ENCODE data around the gene EXOC3L4. TPM values are rescaled to one million over a fixed set of nuclear protein-coding genes. Genes with fewer than 3 reads are reported as not detected.

Gene EXOC3L4
- total RNA-seq, 4 donors from 2014 or later: 0.93 to 5.2 (median 1.3) TPM; not detected in 1

- DNase-seq (ENCODE audit: low spot score) (no peak), ATAC-seq (ENCODE audit: low FRiP score) (no peak)
- TF ChIP-seq CTCF (IDR thresholded peaks at IDR 0.05): no peak
Observed at GRCh38 chr14:103070263-103070885, 24.2 kb upstream of the EXOC3L4 start.

GRCh38 chr14:103070971-103071542, 23.5 kb upstream of the EXOC3L4 start:
- DNase-seq (ENCODE audit: low spot score): no peak
- ATAC-seq (ENCODE audit: low FRiP score): no peak
- TF ChIP-seq CTCF (IDR thresholded peaks at IDR 0.05): no peak

- ATAC-seq (ENCODE audit: low FRiP score) (no peak), DNase-seq (ENCODE audit: low spot score) (no peak)
- no peak for TF ChIP-seq CTCF (IDR thresholded peaks at IDR 0.05)
Observed at GRCh38 chr14:103071544-103072251, 22.8 kb upstream of the EXOC3L4 start.

- ATAC-seq (ENCODE audit: low FRiP score): no peak
- DNase-seq (ENCODE audit: low spot score): no peak
- TF ChIP-seq CTCF (IDR thresholded peaks at IDR 0.05): no peak
Observed at GRCh38 chr14:103072595-103073366, 21.7 kb upstream of the EXOC3L4 start.

GRCh38 chr14:103073367-103073875, 21.1 kb upstream of the EXOC3L4 start:
- DNase-seq (ENCODE audit: low spot score): no peak
- ATAC-seq (ENCODE audit: low FRiP score): no peak
- TF ChIP-seq CTCF (IDR thresholded peaks at IDR 0.05): no peak

GRCh38 chr14:103073876-103074728, 20.4 kb upstream of the EXOC3L4 start:
- TF ChIP-seq CTCF (IDR thresholded peaks at IDR 0.05): no peak
- DNase-seq (ENCODE audit: low spot score) (no peak), ATAC-seq (ENCODE audit: low FRiP score) (no peak)

Data from omental fat pad (tissue), 4 donors.